GM18951 (cell line): ENCODE data around the gene TNFAIP6.
"Not testable (repeated sequence)": the region's sequence is repeated elsewhere in the genome, so short reads cannot be mapped to it uniquely, and the experiment has no call there.

ENCODE experiments used
- POLR2A ChIP-seq: IDR thresholded peaks from 4 replicates; pipeline ENCODE4 v1.6.1; 2011; ENCODE audit warnings: mild to moderate bottlenecking; ENCODE audit not compliant: insufficient read length, insufficient read depth; ENCODE audit errors: extremely low read depth
- in situ Hi-C: fragments of 300-500 bp; cut with MboI; formaldehyde crosslinking; loops from one replicate; pipeline ENCODE4 v1.12.0; 2022; ENCODE audit warnings: low sequenced_read_pairs, mixed read lengths, inconsistent platforms; ENCODE audit not compliant: unreplicated experiment

TNFAIP6 gene

DNA sequence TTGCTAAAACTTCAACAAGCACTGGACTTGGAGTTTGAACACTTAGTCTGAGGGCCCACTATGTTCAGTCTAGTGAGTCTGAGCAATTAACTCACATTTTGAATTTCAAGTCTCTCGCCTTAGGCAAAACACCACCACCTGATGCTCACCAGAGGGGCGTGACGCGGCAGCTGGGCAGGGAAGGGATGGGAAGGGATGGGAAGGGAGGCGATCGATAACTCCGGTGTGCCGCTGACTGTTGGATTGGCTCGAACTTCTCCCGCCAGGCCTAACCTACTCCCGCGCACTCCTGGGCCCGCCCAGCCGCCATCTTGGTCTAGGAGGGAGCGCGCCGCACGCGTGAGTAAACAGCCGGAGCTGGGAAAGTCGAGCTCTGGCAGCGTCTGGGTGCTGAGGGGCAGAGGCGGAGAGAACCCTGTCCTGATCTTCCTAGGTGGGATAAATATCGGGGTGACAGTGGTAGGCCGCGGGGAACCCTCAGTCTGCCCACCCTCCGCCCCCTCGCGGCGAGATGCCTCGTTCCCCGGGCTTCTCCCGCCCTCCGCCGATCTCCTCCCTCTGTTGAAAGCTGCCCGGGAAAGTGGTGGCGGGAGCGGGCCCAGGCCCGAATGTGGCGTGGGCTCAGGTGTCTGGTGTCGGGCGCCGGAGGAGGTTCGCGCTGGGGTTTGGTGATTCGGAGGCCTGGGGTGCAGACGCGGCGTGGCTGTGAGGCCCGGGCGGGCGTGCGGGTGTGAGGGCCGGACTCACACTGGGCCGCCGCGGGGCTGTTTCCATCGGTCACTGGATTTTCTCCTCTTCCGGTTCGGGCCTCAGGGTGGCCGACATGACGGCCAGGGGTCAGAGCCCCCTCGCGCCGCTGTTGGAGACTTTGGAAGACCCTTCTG lies 52.5 kb downstream of the TNFAIP6 start, which contains the start of gene RIF1:
Gene RIF1 (plus strand): TSS at position 302 of the 884 bp plus-strand sequence. CDS start 522 bp downstream, at position 824.
- in situ Hi-C loops, result loop anchor here (10.0 kb wide), 1 partner anchor 145 kb away; the partner anchor contains the start of gene RBM43
- TF ChIP-seq POLR2A, result peak; percentile 77

GRCh38 chr2:151410485-151410834 lies 53.1 kb downstream of the TNFAIP6 start:
- in situ Hi-C loops, result loop anchor here (10.0 kb wide), 1 partner anchor 146 kb away; the partner anchor contains the start of gene RBM43
- no peak for TF ChIP-seq POLR2A

- in situ Hi-C loops, result loop anchor here (10.0 kb wide), 1 partner anchor 153 kb away; the partner anchor contains the start of gene RBM43
- no peak for TF ChIP-seq POLR2A
Measured at GRCh38 chr2:151417650-151418049, 60.3 kb downstream of the TNFAIP6 start.

- in situ Hi-C loops, result not testable (repeated sequence)
Measured at GRCh38 chr2:151421681-151422080, 64.3 kb downstream of the TNFAIP6 start.

GRCh38 chr2:151422917-151423439 lies 65.6 kb downstream of the TNFAIP6 start:
- TF ChIP-seq POLR2A, result no peak
- in situ Hi-C loops, result no loop called here

GRCh38 chr2:151423760-151424159 lies 66.4 kb downstream of the TNFAIP6 start:
- in situ Hi-C loops, result no loop called here
- no peak for TF ChIP-seq POLR2A
